AG04449 (cell line): ENCODE measurements around the gene ZNF385C.

Experiments used
- CTCF ChIA-PET: fragments of 350-600 bp; formaldehyde crosslinking; extraction: SDS; loops from one replicate; lab custom pipeline; 2021; ENCODE audit warnings: antibody characterized with exemption; lab: Yijun Ruan, JAX
- POLR2A ChIA-PET: fragments of 400-600, 350-600 bp; formaldehyde crosslinking; extraction: SDS; loops from one replicate; lab custom pipeline; 2020; ENCODE audit warnings: antibody characterized with exemption, inconsistent platforms; lab: Yijun Ruan, JAX
- DNase-seq: peaks from one replicate; pipeline ENCODE4 v3.0.0-alpha.2; 2010; ENCODE audit warnings: low read depth, low spot score
- H3K4me3 ChIP-seq: 2 replicates; pipeline ENCODE4 v1.5.1; 2011; ENCODE audit warnings: low read depth, mild to moderate bottlenecking, control low read depth, low read length
- TF ChIP-seq, protein P1 (sequence below): IDR thresholded peaks from one replicate; pipeline ENCODE4 v1.5.1; 2011; ENCODE audit warnings: mild to moderate bottlenecking, moderate library complexity, low read length, control low read depth, inconsistent platforms; ENCODE audit not compliant: insufficient read depth; ENCODE audit errors: missing control alignments

ZNF385C gene

DNA sequence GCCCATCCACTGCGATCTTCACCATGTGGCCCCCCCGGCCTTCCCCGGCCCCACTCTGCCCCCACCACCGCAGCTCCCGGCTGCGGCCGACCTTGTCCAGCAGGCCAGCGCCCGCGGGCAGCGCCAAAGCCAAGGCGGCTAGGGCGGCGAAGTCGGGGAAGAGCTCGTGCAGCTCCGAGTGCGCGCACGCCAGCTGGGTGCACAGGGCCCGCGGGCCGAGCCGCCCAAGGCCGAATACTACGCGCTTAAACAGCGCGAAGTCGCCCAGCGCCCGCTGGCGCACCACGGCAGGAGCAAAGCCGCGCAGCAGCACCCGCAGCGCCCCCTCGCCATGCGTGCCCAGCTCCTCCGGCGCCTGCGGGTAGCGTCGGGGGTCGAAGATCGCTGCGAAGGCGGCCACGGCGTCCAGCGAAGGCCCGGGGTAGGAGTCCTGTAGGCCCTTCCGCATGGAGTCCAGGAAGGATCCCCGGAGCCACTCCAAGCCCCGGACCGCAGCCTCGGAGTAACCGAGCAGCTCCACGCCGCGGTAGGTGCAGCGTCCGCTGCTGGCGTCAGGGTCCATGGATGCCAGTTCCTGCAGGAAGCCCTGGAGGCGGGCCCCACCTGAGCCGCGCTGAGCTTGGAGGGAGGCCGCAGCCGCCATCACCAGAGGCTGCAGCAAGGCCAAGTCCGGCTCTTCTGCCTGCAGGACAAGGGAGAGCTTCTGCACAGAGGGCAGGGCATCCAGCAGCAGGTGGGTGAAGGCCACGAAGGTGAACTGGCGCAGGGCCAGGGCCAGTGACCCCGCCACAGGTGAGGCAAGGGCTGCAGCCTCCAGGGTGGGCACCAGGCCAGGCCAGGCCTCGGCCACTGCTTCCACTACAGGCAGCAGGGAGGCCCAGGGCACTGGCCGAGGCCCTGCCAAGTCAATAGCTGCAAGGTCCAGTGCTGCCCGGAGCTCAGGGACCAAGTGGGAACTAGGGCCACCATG is 58.2 kb downstream of the ZNF385C start:
- no peak for DNase-seq
- CTCF ChIA-PET = interaction anchor here (1.1 to 3.0 kb wide), 8 partner anchors 11 to 27 kb away, joined by 3 to 24 read pairs (median 6); partner anchors contain the start of genes DNAJC7 and NKIRAS2
- TF ChIP-seq, protein P1, sequence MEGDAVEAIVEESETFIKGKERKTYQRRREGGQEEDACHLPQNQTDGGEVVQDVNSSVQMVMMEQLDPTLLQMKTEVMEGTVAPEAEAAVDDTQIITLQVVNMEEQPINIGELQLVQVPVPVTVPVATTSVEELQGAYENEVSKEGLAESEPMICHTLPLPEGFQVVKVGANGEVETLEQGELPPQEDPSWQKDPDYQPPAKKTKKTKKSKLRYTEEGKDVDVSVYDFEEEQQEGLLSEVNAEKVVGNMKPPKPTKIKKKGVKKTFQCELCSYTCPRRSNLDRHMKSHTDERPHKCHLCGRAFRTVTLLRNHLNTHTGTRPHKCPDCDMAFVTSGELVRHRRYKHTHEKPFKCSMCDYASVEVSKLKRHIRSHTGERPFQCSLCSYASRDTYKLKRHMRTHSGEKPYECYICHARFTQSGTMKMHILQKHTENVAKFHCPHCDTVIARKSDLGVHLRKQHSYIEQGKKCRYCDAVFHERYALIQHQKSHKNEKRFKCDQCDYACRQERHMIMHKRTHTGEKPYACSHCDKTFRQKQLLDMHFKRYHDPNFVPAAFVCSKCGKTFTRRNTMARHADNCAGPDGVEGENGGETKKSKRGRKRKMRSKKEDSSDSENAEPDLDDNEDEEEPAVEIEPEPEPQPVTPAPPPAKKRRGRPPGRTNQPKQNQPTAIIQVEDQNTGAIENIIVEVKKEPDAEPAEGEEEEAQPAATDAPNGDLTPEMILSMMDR = no peak
- H3K4me3 ChIP-seq = no peak overlapping the region
- POLR2A ChIA-PET = interaction anchor here (0.5 to 1.2 kb wide), 3 partner anchors 20 to 56 kb away, joined by 3 read pairs; partner anchors contain the start of genes DNAJC7 and NKIRAS2

DNA sequence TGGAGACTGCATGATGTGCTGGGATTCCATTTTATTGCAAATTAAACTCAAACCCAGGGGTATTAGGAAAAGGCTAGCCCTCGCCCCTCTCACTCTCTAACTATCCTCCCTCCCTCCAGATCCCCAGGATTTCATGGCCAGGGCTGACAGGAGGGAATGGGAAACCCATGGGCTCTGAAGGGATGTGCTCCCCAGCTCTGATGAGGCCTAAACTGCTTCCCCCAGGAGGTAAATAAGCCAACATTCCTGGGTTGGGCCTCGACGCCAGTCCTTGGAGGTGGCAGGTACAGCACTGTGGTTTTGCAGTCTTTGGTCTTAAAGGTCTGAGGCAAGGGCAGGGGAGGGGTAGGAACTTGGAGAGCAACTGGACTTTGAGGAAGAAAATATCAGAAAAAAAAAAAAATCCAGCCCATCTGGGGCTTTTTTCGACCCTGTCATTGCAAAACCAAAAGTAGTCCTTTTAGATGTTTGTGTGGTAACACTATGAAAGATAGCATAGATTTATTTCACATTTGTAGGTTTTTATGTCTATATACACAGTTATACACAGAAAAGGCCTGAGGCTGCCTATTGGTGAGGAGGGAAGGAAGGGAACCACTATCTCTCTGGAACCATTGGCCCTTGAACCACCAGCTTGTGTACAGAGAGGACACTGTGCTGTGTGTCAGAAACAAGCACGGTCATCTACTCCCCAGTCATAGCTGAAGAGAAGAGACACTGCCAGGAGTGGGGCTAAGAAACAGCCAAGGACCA is 59.9 kb downstream of the ZNF385C start:
- CTCF ChIA-PET = interaction anchor here (0.7 to 1.5 kb wide), 4 partner anchors 13 to 30 kb away, joined by 3 to 4 read pairs (median 4); no protein-coding TSS in a partner anchor
- POLR2A ChIA-PET = no interaction called here

DNA sequence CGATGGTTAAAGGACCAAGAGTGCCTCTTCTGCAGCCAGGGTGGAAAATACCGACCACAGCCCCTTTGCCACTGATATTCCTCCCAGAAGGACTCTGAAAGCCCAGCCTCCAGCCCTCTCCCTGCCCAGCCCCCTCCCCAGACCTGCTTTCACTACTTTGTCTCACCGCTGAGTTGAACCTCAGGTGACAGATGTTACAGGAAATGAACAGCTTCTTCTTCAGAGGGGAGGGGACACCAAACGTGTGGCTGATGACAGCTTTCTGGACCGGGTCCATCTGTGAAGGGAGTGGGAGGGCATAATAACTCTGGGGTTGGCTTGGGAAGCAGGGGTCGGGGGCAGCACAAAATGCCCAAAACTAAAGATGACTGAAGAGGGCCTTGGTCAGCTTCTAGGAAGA is 64.2 kb downstream of the ZNF385C start:
- no peak overlapping the region for H3K4me3 ChIP-seq
- TF ChIP-seq, protein P1 = no peak
- no peak for DNase-seq
- CTCF ChIA-PET = interaction anchor here (0.9 to 2.0 kb wide), 4 partner anchors 9 to 33 kb away, joined by 3 to 12 read pairs (median 8); partner anchors contain the start of gene NKIRAS2
- POLR2A ChIA-PET = interaction anchor here (0.8 kb wide), 1 partner anchor 17 kb away, joined by 3 read pairs; the partner anchor contains the start of gene DNAJC7

More for the DNA sequence above, 59.9 kb downstream of the ZNF385C start:
- no peak overlapping the region for H3K4me3 ChIP-seq
- DNase-seq = no peak
- TF ChIP-seq, protein P1 = no peak

DNA sequence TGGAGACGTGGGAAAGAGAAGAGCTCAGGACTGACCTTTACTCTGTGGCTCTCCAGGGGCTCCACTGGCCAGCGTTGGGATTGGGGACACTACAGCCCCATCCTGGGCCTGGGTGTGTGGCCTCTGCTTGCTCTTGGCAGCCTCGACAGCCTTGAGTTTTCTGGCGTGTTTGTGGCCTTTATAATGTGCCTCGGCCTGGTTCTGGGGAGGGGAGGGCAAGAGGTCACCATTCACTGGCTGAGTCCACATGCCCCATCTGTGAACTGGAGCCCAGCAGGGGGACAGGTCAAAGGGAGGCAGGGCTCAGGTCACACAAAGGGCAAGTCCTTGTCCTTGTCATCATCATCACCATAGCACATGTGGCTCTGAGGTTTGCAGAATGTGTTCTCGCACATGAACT is 66.7 kb downstream of the ZNF385C start:
- POLR2A ChIA-PET = no interaction called here
- no peak for DNase-seq
- TF ChIP-seq, protein P1 = no peak
- no peak overlapping the region for H3K4me3 ChIP-seq
- CTCF ChIA-PET = interaction anchor here (1.4 to 20.7 kb wide), 4 partner anchors 9 to 79 kb away, joined by 4 to 451 read pairs (median 54); partner anchors contain the start of genes DHX58, DNAJC7, HSPB9 and KAT2A

DNA sequence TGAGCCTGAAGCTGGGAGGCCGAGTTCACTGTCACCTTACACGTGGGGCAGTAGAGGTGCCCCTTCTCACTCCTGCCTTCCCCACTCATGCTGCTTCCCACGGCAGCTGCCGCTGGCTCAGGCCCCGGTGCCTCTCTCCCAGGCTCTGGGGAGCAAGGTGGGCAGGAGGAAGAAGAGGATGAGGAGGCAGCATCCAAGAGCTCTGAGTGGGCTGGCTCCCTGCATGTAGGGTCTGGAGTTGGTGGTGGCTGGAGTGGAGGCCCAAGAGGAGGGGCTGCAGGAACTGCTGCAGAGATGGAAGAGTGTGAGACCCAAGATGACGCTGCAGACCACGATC is 69.5 kb downstream of the ZNF385C start:
- POLR2A ChIA-PET = no interaction called here
- CTCF ChIA-PET = interaction anchor here (1.7 to 20.7 kb wide), 4 partner anchors 11 to 82 kb away, joined by 3 to 451 read pairs (median 54); partner anchors contain the start of genes DHX58, DNAJC7, HSPB9 and KAT2A
- no peak overlapping the region for H3K4me3 ChIP-seq
- no peak for DNase-seq
- TF ChIP-seq, protein P1 = no peak
